K562 (cell line): Measurements from ENCODE around the gene PFKL.

Experiments
- ARNT ChIP-seq, 2 experiments: fragments of 450-650 bp; IDR thresholded peaks; 2 replicates each; pipeline ENCODE4 v1.6.1; 2016; ENCODE audit warnings: mild to moderate bottlenecking in 1 of 2
- CHCHD3 ChIP-seq: fragments of 250-450 bp; sonication (Bioruptor Pico); IDR thresholded peaks from 2 replicates; pipeline ENCODE4 v2.1.2; 2022; ENCODE audit warnings: mild to moderate bottlenecking
- CTCF ChIP-seq, 3 experiments: IDR thresholded peaks in 2 of 3; conservative IDR thresholded peaks in 1 of 3; 2 replicates each; pipeline ENCODE4 v1.5.1; 2011 to 2012; ENCODE audit warnings: low read length in 3 of 3, mild to moderate bottlenecking in 3 of 3, control low read depth in 2 of 3, improper control_type of control experiment in 1 of 3, inconsistent platforms in 1 of 3, low read depth in 1 of 3, mixed read lengths in 1 of 3, moderate library complexity in 1 of 3; ENCODE audit not compliant: insufficient read depth in 2 of 3
- ELF1 ChIP-seq: fragments of 200-800 bp; sonication (Bioruptor generic); IDR thresholded peaks from 2 replicates; pipeline ENCODE4 v1.6.1; 2016; ENCODE audit warnings: missing genetic modification characterization, missing compliant biosample characterization
- GABPA ChIP-seq: fragments of 200-800 bp; sonication (Bioruptor generic); conservative IDR thresholded peaks from 2 replicates; pipeline ENCODE4 v1.6.1; 2016; ENCODE audit warnings: low read depth, missing genetic modification characterization, missing compliant biosample characterization
- KDM2B ChIP-seq: fragments of 250-450 bp; sonication (Bioruptor Pico); IDR thresholded peaks from 2 replicates; pipeline ENCODE4 v1.8.0; 2021; ENCODE audit warnings: mild to moderate bottlenecking, moderate library complexity
- KLF1 ChIP-seq: fragments of 450-650 bp; IDR thresholded peaks from 2 replicates; pipeline ENCODE4 v1.6.1; 2016; ENCODE audit warnings: missing genetic modification characterization, missing compliant biosample characterization
- MAFG ChIP-seq: fragments of 450-650 bp; conservative IDR thresholded peaks from 2 replicates; pipeline ENCODE4 v1.6.1; 2016; ENCODE audit warnings: missing genetic modification characterization, missing compliant biosample characterization
- POLR2A ChIP-seq: fragments of 450-650 bp; conservative IDR thresholded peaks from 2 replicates; pipeline ENCODE4 v1.6.1; 2016
- POLR2AphosphoS5 ChIP-seq: IDR thresholded peaks from 2 replicates; pipeline ENCODE4 v1.6.1; 2011; ENCODE audit warnings: mild to moderate bottlenecking, low read depth, low read length, moderate library complexity; ENCODE audit not compliant: control insufficient read depth, insufficient read depth
- PREB ChIP-seq: sonication (generic); formaldehyde crosslinking; IDR thresholded peaks from 2 replicates; pipeline ENCODE4 v1.8.1; 2023; ENCODE audit warnings: mild to moderate bottlenecking, missing genetic modification reagents
- TAF1 ChIP-seq: IDR thresholded peaks from 2 replicates; pipeline ENCODE4 v1.6.1; 2011; ENCODE audit warnings: mild to moderate bottlenecking, low read length, moderate library complexity; ENCODE audit not compliant: insufficient read depth, control insufficient read depth, severe bottlenecking; ENCODE audit errors: extremely low read depth
- ZKSCAN8 ChIP-seq: fragments of 200-800 bp; sonication (Bioruptor generic); IDR thresholded peaks from 2 replicates; pipeline ENCODE4 v1.6.1; 2016; ENCODE audit warnings: missing genetic modification characterization, missing compliant biosample characterization
- ZNF76 ChIP-seq: fragments of 250-450 bp; sonication (Bioruptor Pico); IDR thresholded peaks from 2 replicates; pipeline ENCODE4 v1.4.0; 2020; ENCODE audit warnings: mild to moderate bottlenecking, moderate library complexity, borderline replicate concordance

GRCh38 chr21:44356160-44356559 lies 56.3 kb downstream of the PFKL start:
- TF ChIP-seq CTCF (IDR thresholded peaks at IDR 0.05 in 2 of 3, conservative IDR thresholded peaks at IDR 0.05 in 1 of 3; ENCODE audit: insufficient read depth in 2 of 3, low read depth in 1 of 3, low read length in 3 of 3) (no peak), POLR2A (no peak), ZNF76 (CRISPR knock-in tag) (no peak), PREB (no peak), ZKSCAN8 (CRISPR knock-in tag) (no peak), KDM2B (CRISPR knock-in tag) (no peak), CHCHD3 (CRISPR knock-in tag) (no peak), TAF1 (no peak), POLR2AphosphoS5 (no peak), ARNT (IDR thresholded peaks at IDR 0.05) (no peak), MAFG (tag) (no peak), ELF1 (tag) (no peak), KLF1 (tag) (no peak), GABPA (no peak)
